ENCODE measurements around the gene FAM120A.

Gene FAM120A

DNA sequence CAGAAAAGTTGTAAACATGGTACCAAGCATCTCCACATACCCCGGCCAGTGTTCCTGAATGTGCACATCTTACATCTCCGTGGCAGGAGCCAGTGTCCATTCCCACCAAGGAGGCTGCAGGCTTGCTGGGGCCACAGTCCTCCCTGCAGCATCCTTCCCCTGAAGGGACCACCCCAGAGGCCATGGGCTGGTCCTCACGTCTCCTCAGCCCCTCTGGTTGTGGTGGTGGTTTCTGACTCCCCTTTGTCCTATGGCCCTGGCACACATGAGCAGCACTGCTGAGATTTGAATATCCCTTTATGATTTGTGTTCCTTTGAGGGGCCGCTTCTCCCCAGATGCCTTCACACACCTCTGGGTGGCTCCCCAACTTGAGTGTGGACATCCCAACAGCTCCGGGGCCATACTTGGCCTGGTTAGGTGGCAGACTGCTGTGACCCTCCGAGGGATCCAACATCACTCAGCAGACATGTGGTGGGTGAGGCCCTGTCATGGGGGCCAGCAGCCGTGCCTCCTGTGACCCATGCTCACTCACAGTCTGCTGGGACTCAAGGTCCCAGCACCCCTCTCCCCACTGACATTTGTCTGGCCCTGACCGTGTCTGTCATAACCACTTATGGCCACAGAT lies 139.2 kb downstream of the FAM120A start:
- Histone ChIP-seq H3K27ac (ENCODE audit: low read depth, low read length) (no peak overlapping the region), H3K27me3 (ENCODE audit: insufficient read depth, low read length) (no peaks in the 10 kb centered on the region), H3K4me1 (ENCODE audit: insufficient read depth, low read length) (peaks cover 19% of the 10 kb centered on the region), H3K36me3 (ENCODE audit: insufficient read depth, low read length) (no peaks in the 10 kb centered on the region), H3K4me3 (ENCODE audit: low read length) (no peak overlapping the region), H3K9ac (ENCODE audit: low read depth, low read length) (no peak overlapping the region), H3K9me3 (ENCODE audit: insufficient read depth, low read depth, low read length) (no peaks in the 10 kb centered on the region)
- 78% methylated on average over 8 of the region's 8 CpGs for WGBS

DNA sequence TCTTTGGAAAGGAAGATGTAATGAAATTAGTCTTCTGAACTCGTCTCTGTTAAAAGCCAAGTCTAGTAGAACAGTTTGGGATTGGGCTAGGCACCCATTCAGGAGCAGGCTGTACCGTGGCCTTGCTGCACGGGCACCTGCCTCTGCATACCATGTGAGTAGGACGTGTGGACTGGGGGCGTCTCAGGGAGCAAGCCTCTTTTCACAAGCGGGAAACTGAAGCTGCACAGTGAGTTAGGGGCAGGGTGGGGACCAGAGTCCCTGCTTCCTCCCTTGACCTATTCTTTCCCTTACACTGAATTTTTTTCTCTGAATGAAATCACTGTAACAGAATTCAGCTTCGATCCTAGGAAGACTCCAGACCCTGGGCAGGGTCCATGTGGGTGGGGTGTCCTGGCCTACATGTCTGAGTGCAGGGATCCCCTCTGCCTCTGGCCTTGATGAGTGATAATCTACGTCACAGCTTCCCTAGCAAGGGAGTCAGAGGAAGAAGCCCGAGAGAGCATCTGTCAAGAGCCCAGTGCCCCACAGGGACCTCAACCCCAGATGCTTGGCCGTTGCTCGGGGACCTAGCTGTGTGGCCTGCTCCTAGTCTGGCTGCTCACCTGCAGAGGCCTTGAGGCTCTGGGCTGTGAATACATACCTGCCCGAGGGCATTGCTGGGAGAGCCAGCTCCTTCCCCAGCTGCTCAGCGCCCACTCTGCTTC lies 140.0 kb downstream of the FAM120A start:
- no peaks in the 10 kb centered on the region for H3K27me3 ChIP-seq (ENCODE audit: insufficient read depth, low read length)
- no peaks in the 10 kb centered on the region for H3K9me3 ChIP-seq (ENCODE audit: insufficient read depth, low read depth, low read length)
- H3K4me3 ChIP-seq (ENCODE audit: low read length), result no peak overlapping the region
- no peak overlapping the region for H3K9ac ChIP-seq (ENCODE audit: low read depth, low read length)
- H3K36me3 ChIP-seq (ENCODE audit: insufficient read depth, low read length), result no peaks in the 10 kb centered on the region
- no peak overlapping the region for H3K27ac ChIP-seq (ENCODE audit: low read depth, low read length)
- WGBS, result 83% methylated on average over 13 of the region's 13 CpGs
- peaks cover 19% of the 10 kb centered on the region for H3K4me1 ChIP-seq (ENCODE audit: insufficient read depth, low read length)

DNA sequence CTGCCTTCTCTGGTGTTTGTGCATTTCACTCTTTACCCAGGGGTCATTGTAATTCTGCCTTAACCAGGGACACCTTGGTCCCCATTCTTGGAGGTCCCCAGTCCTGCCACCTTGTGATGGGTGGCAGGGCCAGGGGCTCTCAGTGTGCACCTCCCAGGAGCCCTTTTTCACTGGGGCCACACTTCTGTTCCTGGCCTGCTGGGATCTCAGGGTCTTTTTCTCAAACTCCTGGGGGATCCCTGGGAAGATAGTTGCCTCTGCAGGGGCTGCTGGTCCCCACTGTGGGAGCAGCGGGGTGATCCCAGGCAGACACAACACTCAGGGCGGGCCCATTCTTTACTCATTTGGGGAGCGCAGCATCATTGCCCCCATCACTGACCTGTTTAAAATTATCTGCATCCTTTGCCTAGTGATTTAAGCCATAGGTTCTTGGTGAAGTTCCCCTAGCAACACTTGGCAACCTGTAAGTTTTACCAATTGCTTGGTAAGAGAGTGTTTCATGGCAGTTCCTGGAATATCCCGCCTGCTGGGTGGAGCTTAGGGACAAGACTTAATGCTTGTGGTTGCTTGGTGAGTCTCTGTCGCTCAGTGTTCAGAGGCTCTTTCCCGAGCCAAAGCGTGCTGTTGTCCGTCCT lies 140.6 kb downstream of the FAM120A start:
- Histone ChIP-seq H3K4me1 (ENCODE audit: insufficient read depth, low read length) (peaks cover 19% of the 10 kb centered on the region), H3K36me3 (ENCODE audit: insufficient read depth, low read length) (no peaks in the 10 kb centered on the region), H3K27ac (ENCODE audit: low read depth, low read length) (no peak overlapping the region), H3K4me3 (ENCODE audit: low read length) (no peak overlapping the region), H3K9me3 (ENCODE audit: insufficient read depth, low read depth, low read length) (no peaks in the 10 kb centered on the region), H3K9ac (ENCODE audit: low read depth, low read length) (no peak overlapping the region), H3K27me3 (ENCODE audit: insufficient read depth, low read length) (no peaks in the 10 kb centered on the region)
- WGBS, result 91% methylated on average over 8 of the region's 8 CpGs

DNA sequence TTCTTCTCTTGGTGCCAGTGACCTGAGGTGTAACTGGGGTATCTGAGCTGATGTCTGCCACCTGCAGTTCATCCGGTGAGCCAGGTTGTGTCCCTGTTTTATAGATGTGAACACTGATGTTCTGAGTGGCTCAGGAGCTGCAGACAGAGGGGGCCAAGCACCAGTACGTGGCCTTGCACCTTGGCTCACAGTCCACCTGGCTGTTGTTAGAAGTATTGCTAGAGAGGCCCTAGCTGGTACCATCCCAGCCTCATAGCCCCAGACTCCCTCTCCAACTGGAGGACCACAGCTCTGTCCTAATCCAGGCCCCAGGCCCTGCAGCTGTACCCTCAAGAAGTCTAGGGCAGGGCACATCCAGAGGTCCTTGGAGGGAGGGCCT lies 141.1 kb downstream of the FAM120A start:
- Histone ChIP-seq H3K9ac (ENCODE audit: low read depth, low read length) (no peak overlapping the region), H3K9me3 (ENCODE audit: insufficient read depth, low read depth, low read length) (no peaks in the 10 kb centered on the region), H3K4me3 (ENCODE audit: low read length) (no peak overlapping the region), H3K4me1 (ENCODE audit: insufficient read depth, low read length) (peaks cover 19% of the 10 kb centered on the region), H3K36me3 (ENCODE audit: insufficient read depth, low read length) (no peaks in the 10 kb centered on the region), H3K27me3 (ENCODE audit: insufficient read depth, low read length) (no peaks in the 10 kb centered on the region), H3K27ac (ENCODE audit: low read depth, low read length) (no peak overlapping the region)
- WGBS, result 63% methylated on average over 2 of the region's 2 CpGs

DNA sequence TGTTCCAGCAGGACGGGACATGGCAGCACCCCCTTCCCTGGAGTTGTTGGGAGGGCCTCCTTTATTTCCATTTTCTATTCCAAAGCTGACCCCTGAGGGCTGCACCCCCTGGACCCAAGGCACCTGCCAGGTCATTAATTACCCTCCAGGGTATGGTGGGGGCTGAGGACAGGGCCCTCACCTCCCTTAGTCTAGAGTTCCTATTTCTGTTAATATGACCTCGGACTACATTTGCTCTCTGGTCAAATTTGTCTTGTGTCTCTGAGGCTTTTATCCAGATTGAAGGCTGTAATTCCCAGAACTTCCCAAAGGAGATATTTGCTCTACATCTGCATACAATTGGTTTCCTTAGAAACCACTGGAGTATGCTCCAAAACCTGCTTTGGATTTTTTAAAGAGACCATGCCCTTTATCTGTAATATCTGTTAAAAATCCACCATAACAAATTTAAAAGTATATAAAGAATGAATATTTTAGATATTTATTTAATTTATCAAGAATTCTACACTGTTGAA lies 141.7 kb downstream of the FAM120A start:
- WGBS, result 100% methylated on average over 1 of the region's 2 CpGs
- Histone ChIP-seq H3K9me3 (ENCODE audit: insufficient read depth, low read depth, low read length) (no peaks in the 10 kb centered on the region), H3K4me1 (ENCODE audit: insufficient read depth, low read length) (peaks cover 19% of the 10 kb centered on the region), H3K27ac (ENCODE audit: low read depth, low read length) (no peak overlapping the region), H3K36me3 (ENCODE audit: insufficient read depth, low read length) (no peaks in the 10 kb centered on the region), H3K9ac (ENCODE audit: low read depth, low read length) (no peak overlapping the region), H3K4me3 (ENCODE audit: low read length) (no peak overlapping the region), H3K27me3 (ENCODE audit: insufficient read depth, low read length) (no peaks in the 10 kb centered on the region)

DNA sequence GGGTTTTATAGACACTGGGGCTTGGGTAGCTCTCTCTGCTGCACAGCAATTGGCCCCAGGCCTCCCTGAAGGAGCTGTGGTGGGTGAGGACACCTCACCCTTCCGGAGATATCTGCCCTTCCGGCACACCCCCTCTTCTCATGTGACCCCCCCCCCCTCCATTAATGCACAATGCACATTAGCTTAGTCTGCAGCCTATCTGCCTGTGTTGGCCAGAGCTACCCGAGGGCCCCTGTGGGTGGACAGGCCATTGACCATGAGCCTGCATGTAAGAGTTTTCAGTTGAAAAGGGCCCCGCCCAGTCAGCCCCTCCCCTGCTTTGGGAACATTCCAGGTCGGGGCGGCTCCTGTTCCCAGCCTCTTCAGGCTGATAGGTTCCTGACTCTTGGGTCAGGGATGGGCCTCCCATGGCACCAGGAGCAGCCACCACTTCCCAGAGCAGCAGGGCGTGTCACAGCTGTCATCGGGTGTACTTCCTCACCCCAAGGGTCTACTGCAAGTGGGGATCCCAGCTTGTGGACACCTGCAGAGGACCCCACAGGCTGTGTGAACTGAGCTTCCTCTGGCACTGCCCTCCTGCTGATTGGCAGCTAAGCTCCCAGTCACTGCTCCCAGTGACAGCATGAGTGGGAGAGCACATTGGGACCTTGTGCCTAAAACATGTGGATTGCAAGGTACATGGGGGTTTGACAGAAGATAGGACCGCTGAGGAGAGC lies 142.7 kb downstream of the FAM120A start:
- no peaks in the 10 kb centered on the region for H3K27me3 ChIP-seq (ENCODE audit: insufficient read depth, low read length)
- H3K4me1 ChIP-seq (ENCODE audit: insufficient read depth, low read length), result peaks cover 24% of the 10 kb centered on the region
- no peaks in the 10 kb centered on the region for H3K36me3 ChIP-seq (ENCODE audit: insufficient read depth, low read length)
- WGBS, result 73% methylated on average over 9 of the region's 9 CpGs
- no peak overlapping the region for H3K4me3 ChIP-seq (ENCODE audit: low read length)
- H3K9ac ChIP-seq (ENCODE audit: low read depth, low read length), result no peak overlapping the region
- H3K9me3 ChIP-seq (ENCODE audit: insufficient read depth, low read depth, low read length), result no peaks in the 10 kb centered on the region
- no peak overlapping the region for H3K27ac ChIP-seq (ENCODE audit: low read depth, low read length)

DNA sequence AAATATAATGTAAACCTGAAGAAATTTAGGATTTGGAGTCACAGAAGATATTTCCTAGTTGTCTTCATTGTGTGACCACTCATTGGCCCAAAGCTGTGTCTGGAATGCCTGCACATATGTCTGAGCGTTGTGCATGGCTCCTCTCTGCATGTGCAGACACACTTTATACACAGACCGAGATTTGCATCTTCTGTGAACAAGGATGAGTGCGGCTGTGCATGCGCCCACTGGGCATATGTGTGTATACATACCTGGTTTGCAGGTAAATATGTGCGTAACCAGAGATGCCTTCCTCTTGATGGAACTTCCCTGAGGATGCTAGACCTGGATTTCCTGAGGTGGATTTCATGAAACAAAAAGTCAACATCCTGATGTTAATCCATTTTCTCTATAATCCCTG lies 144.0 kb downstream of the FAM120A start:
- 96% methylated on average over 5 of the region's 5 CpGs for WGBS
- H3K36me3 ChIP-seq (ENCODE audit: insufficient read depth, low read length), result no peaks in the 10 kb centered on the region
- H3K27me3 ChIP-seq (ENCODE audit: insufficient read depth, low read length), result no peaks in the 10 kb centered on the region
- H3K4me1 ChIP-seq (ENCODE audit: insufficient read depth, low read length), result peaks cover 26% of the 10 kb centered on the region
- no peak overlapping the region for H3K4me3 ChIP-seq (ENCODE audit: low read length)
- H3K9me3 ChIP-seq (ENCODE audit: insufficient read depth, low read depth, low read length), result no peaks in the 10 kb centered on the region
- H3K9ac ChIP-seq (ENCODE audit: low read depth, low read length), result no peak overlapping the region
- H3K27ac ChIP-seq (ENCODE audit: low read depth, low read length), result no peak overlapping the region

DNA sequence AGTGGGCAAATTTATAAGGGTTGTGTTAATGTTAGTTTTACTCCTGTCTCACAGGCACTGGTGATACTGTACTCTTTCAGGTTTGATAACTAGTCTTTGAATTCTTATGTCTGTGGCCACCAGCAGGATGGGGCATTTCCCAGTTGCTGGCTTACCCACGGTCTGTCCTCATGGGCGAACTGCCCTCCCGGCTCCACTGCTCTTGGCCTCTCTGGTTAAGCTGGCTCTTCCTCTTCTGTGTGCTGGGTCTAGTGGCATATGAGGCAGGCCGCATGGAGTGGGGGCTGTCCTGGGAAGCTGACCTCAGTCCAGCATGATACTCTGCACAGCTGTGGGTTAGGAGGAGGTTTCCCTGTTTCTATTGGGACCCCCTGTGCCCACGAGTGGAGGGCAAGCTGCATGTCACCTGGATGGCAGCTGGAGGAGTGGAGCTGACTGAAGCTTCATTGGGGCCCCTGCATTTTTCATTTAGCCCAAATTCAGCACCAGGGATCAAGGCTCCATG lies 144.4 kb downstream of the FAM120A start:
- Histone ChIP-seq H3K27me3 (ENCODE audit: insufficient read depth, low read length) (no peaks in the 10 kb centered on the region), H3K9ac (ENCODE audit: low read depth, low read length) (no peak overlapping the region), H3K36me3 (ENCODE audit: insufficient read depth, low read length) (no peaks in the 10 kb centered on the region), H3K9me3 (ENCODE audit: insufficient read depth, low read depth, low read length) (no peaks in the 10 kb centered on the region), H3K27ac (ENCODE audit: low read depth, low read length) (no peak overlapping the region), H3K4me3 (ENCODE audit: low read length) (no peak overlapping the region), H3K4me1 (ENCODE audit: insufficient read depth, low read length) (peaks cover 31% of the 10 kb centered on the region)
- 91% methylated on average over 5 of the region's 5 CpGs for WGBS

DNA sequence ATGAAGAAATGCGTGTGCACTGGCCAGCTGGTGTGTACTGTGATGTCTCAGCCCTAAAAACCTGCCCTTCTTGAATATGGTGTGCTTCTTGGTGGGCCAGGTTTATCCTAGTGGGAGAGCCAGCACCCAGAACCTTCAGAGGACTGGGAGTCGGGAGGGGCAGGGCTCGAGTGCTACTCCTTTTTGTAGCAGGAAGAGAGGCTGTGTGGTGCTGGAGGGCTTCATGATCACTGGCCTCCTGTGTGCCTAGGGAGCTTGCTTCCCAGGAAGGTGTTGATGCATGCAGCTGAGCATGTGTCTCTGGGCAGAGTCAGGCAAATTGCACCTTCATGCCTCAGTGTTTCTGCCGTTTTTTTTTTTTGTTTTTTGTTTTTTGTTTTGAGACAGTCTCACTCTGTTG lies 144.9 kb downstream of the FAM120A start:
- Histone ChIP-seq H3K9me3 (ENCODE audit: insufficient read depth, low read depth, low read length) (no peaks in the 10 kb centered on the region), H3K27ac (ENCODE audit: low read depth, low read length) (no peak overlapping the region), H3K36me3 (ENCODE audit: insufficient read depth, low read length) (no peaks in the 10 kb centered on the region), H3K27me3 (ENCODE audit: insufficient read depth, low read length) (no peaks in the 10 kb centered on the region), H3K4me1 (ENCODE audit: insufficient read depth, low read length) (peaks cover 34% of the 10 kb centered on the region), H3K4me3 (ENCODE audit: low read length) (no peak overlapping the region), H3K9ac (ENCODE audit: low read depth, low read length) (no peak overlapping the region)
- WGBS, result 86% methylated on average over 4 of the region's 4 CpGs

DNA sequence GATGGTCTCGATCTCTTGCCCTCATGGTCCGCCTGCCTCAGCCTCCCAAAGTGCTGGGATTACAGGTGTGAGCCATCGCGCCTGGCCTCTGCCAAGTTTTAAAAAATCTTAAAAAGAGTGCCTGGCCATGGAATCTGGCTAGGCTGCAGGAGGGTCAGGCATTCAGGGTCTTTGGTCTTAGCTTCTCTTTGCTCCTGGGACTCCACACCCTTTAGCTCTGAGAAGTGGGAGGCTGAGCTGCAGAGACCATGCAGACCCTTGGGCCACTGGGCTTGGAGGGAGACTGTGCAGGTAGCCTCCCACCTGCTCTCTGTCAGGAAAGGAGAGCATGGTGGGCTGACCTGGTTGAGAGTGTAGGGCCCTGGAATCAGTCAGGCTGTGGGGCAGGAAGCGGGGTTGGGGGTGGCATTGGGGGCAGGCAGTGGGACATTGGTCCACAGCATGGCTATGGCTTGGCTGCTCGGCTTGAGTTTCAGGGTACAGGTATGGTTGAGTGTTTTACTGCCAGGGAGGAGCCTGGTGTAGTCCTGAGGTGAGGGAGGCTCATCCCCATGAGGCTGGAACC lies 145.7 kb downstream of the FAM120A start:
- H3K9ac ChIP-seq (ENCODE audit: low read depth, low read length), result no peak overlapping the region

More for the DNA sequence above, 145.7 kb downstream of the FAM120A start:
- H3K4me1 ChIP-seq (ENCODE audit: insufficient read depth, low read length), result peaks cover 37% of the 10 kb centered on the region
- H3K4me3 ChIP-seq (ENCODE audit: low read length), result no peak overlapping the region
- H3K36me3 ChIP-seq (ENCODE audit: insufficient read depth, low read length), result no peaks in the 10 kb centered on the region
- H3K9me3 ChIP-seq (ENCODE audit: insufficient read depth, low read depth, low read length), result no peaks in the 10 kb centered on the region
- H3K27ac ChIP-seq (ENCODE audit: low read depth, low read length), result no peak overlapping the region
- WGBS, result 95% methylated on average over 6 of the region's 6 CpGs
- H3K27me3 ChIP-seq (ENCODE audit: insufficient read depth, low read length), result no peaks in the 10 kb centered on the region

Measured in HUES64 (cell line).